Activated CD4-positive, alpha-beta T cell treated with anti-CD3 and anti-CD28 coated beads, Interleukin-2, amount 50 U/mL, for 4 hours (primary cell): ENCODE measurements around the gene DOCK7.
"Not testable (repeated sequence)": the region's sequence is repeated elsewhere in the genome, so short reads cannot be mapped to it uniquely, and the experiment has no call there.

Experiments used
- DNase-seq, 2 experiments: peaks; one replicate each; pipeline ENCODE4 v3.0.0-alpha.2; 2020

The DOCK7 gene

GRCh38 chr1:62601457-62601856 is 86.7 kb downstream of the DOCK7 start:
- no peak for DNase-seq

- DNase-seq, result no peak
These were observed 89.1 kb downstream of the DOCK7 start for GRCh38 chr1:62599044-62599443.

DNA sequence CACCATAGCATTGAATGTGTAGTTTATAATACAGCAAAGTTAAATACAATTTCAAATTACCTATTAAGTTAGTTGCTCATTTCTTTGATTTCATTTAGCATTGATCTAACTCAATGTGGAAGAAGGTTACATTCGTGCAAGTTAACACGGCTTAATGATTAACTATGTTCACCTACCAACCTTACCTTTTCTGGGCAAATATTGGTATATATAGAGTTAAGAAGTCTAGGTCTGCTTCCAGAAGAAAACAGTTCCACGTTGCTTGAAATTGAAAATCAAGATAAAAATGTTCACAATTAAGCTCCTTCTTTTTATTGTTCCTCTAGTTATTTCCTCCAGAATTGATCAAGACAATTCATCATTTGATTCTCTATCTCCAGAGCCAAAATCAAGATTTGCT is 90.9 kb downstream of the DOCK7 start, which contains the start of gene ANGPTL3:
Gene ANGPTL3, plus strand, starts transcription at position 240 of the 400 bp plus-strand sequence. Its CDS starts 47 bp downstream, at position 287.
- no peak for DNase-seq

DNA sequence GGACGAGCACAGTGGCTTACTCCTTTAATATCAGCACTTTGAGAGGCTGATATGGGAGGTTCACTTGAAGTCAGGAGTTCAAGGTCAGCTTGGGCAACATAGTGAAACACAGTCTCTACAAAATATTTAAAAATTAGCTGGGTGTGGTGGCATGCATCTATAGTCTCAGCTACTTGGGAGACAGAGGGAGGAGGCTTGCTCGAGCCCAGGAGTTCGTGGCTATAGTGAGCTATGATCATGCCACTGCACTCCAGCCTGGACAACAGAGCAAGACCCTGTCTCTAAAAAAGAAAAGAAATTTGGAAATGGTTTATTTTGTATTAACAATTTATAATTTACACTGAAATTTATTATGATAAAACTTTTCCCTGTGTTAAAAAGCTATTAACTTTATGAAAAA is 92.5 kb downstream of the DOCK7 start:
- no peak for DNase-seq

DNA sequence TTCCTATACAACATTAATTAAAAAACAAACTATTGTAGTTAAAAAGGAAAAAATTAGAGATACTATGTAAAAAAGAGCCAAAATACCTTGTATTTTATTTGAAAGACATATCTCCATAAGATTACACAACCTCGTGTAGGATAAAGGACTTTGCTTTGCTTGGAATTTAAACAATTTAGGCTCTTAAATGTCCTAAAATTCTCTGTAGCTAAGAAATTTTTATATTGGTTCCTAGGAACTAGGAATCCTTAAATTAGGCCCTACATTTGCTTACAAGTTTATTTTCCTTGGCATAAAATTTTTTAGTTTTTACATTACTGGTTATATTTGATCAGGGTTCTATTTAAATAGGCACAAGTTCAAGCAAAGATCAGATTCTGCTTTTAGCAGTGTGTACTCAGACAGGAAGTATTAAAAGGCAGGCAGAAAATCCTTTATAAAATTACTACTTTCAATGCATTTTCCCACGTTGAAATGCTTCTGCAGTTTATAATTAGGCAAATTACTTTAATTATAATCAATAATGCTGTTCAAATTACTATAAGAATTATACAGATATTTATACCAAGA is 94.3 kb downstream of the DOCK7 start:
- no peak for DNase-seq

DNA sequence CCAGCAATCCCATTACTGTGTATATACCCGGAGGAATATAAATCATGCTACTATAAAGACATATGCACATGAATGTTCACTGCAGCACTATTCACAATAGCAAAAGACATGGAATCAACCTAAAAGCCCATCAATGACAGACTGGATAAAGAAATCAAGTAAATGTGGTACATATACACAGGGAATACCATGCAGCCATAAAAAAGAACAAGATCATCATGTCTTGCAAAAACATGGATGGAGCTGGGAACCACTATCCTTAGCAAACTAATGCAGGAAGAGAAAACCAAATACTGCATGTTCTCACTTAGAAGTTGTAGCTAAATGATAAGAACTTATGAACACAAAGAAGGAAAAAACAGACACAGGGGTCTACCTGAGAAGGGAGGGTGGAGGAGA is 97.2 kb downstream of the DOCK7 start:
- DNase-seq, result no peak

DNA sequence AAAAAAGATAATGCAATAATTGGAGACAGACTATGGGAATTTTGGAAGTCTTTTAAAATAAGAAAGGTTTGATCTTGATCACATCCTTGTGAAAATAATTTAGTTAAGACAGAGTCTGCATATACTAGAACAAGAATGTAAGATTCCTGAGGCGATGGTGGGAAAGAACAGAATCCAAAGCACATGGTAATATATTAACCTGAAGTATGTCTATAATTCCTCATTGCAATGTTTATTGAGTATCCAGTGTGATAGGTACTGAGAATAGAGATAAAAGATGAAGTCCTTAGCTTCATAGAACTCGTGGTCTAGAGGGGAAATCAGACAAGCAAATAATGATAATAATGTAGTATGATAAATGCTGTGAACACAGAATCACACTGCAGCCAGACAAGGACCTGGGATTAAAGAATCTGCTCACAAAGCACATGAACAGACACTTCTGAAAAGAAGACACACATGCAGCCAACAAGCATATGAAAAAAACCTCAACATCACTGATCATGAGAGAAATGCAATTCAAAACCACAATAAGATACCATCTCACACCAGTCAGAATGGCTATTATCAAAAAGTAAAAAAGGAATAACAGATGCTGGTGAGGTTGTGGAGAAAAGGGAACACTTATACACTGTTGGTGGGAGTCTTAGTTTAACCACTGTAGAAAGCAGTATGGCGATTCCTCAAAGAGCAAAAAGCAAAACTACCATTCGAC is 97.8 kb downstream of the DOCK7 start:
- no peak for DNase-seq

DNA sequence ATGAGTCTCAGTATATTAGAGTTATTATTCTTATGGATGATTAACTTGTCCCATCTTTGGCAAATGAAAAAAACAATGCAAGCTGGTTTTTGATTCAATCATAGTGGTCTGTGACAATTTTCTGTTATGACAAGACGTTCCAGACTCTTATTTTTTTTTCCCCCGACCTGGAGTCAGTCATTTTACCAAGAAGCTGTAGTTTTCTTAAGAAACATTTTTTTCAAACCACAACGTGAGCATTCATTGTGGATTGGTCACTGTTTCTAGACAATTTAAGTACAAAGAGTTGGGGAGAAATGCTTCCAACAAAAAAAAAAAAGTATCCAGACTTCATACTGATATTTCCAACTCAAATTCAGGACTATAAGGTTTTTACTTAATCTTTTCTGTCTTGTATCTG is 98.9 kb downstream of the DOCK7 start:
- no peak for DNase-seq

GRCh38 chr1:62588000-62588399 is 100.2 kb downstream of the DOCK7 start:
- DNase-seq, result no peak

- no peak for DNase-seq
These were observed 102.6 kb downstream of the DOCK7 start for GRCh38 chr1:62585469-62586155.

GRCh38 chr1:62573675-62574074 is 114.5 kb downstream of the DOCK7 start:
- DNase-seq, result no peak

- no peak for DNase-seq
These were observed 115.7 kb downstream of the DOCK7 start for GRCh38 chr1:62572476-62572875.

GRCh38 chr1:62571517-62571916 is 116.7 kb downstream of the DOCK7 start:
- not testable (repeated sequence) for DNase-seq

GRCh38 chr1:62567926-62568325 is 120.3 kb downstream of the DOCK7 start:
- not testable (repeated sequence) for DNase-seq

DNA sequence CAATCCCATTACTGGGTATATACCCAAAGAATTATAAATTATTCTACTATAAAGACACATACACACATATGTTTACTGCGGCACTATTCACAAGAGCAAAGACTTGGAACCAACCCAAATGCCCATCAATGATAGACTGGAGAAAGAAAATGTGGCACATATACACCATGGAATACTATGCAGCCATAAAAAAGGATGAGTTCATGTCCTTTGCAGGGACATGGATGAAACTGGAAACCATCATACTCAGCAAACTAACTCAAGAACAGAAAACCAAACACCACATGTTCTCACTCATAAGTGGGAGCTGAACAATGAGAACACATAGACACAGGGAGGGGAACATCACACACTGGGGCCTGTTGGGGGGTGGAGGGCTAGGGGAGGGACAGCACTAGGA is 121.0 kb downstream of the DOCK7 start:
- not testable (repeated sequence) for DNase-seq

DNA sequence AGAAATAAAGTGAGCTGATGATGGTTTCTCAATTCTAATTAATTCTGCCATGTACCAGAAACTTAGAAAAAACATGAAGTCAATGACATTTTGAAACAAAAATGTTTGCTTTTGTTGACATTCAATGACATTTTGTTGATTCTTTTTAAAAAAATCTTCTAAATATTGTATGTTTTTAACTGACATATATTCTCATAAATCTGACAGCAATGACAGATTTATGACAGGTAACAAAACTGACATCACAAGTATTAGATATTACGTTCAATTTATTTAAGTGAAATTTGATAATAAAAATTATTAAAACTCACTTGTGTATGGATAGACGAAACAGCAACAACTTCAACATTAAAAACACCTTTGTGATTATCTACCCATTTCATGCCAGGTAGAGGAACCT is 126.9 kb downstream of the DOCK7 start:
- DNase-seq, result no peak

DNA sequence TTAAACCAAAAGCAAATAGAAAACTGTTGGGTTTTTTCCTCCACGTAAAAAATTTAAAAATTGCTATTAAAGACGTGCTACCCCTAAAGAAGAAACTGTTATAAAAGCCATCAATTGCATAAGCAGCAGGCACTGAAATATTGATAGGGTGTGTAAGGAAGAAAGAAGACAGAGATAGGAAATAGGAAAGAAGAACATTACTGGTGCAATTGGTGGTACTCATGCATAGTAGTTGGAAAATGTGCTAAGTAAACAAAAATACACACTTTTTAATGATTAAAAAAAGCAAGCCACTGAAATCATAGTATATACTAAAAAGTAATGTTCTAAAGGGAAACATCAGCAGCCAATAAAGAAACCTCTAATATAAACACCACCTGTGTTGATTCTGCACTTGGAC is 143.6 kb downstream of the DOCK7 start:
- DNase-seq, result no peak

- DNase-seq, result no peak
These were observed 147.1 kb downstream of the DOCK7 start for GRCh38 chr1:62541048-62541447.

- DNase-seq, result no peak
These were observed 149.1 kb downstream of the DOCK7 start for GRCh38 chr1:62539028-62539447.

GRCh38 chr1:62536865-62537264 is 151.3 kb downstream of the DOCK7 start:
- DNase-seq, result no peak

DNA sequence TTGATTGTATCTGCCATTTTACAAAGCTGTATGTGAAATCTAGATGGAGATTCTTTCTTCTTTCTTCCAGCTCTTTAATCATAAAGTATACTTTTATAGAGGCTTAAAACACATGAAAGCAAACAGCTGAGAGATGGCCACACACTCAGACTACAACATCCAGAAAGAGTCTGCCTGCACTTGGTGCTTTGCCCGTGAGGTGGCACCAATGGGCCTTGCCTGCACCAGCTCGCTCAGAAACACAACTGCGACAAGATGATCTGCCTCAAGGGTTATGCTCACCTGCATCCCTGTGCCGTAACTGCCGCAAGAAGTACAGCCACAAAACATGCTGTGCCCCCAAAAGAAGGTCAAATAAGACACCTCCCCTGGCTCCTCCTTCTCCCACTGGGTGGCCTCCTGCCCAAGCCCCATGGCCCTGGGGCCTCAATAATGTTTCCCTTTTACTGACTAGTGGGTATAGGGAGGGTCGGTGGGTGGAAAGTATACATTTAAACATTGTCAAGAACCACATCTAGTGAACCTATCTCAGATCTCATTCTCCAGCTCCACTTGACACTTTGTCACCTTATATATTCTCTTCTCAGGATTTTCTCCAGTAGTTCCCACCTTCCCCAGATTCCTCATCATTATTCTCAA is 157.6 kb downstream of the DOCK7 start:
- DNase-seq, result no peak

GRCh38 chr1:62529227-62529626 is 159.0 kb downstream of the DOCK7 start:
- no peak for DNase-seq

DNA sequence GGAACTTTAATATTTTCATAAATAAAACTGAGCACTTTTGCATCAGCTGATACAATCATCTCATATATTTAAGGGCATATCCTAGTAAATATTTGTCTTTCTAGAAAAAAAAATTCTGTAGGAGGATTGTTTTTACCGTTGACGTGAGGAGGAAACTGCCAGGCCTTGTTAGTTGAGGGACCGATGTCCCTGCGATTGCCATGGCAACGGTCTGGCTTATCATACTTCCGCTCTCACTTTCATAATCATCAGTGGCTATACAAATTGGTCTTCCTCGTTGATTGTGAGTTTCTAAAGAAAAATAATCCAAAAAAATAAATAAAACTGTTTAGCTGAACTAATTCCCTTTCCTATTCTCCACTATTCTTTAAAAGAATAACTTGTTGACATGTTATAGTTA is 160.2 kb downstream of the DOCK7 start:
- no peak for DNase-seq

DNA sequence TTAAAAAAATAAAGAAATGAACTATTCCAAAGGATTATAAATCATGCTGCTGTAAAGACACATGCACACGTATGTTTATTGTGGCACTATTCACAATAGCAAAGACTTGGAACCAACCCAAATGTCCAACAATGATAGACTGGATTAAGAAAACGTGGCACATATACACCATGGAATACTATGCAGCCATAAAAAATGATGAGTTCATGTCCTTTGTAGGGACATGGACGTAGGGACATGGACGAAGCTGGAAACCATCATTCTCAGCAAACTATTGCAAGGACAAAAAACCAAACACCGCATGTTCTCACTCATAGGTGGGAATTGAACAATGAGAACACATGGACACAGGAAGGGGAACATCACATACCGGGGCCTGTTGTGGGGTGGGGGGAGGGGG is 160.8 kb downstream of the DOCK7 start:
- not testable (repeated sequence) for DNase-seq
